ENCODE data around the gene TLL2.
A peak's percentile ranks its signal among the peaks of the same experiment; 100 is the strongest.

TLL2 gene

DNA sequence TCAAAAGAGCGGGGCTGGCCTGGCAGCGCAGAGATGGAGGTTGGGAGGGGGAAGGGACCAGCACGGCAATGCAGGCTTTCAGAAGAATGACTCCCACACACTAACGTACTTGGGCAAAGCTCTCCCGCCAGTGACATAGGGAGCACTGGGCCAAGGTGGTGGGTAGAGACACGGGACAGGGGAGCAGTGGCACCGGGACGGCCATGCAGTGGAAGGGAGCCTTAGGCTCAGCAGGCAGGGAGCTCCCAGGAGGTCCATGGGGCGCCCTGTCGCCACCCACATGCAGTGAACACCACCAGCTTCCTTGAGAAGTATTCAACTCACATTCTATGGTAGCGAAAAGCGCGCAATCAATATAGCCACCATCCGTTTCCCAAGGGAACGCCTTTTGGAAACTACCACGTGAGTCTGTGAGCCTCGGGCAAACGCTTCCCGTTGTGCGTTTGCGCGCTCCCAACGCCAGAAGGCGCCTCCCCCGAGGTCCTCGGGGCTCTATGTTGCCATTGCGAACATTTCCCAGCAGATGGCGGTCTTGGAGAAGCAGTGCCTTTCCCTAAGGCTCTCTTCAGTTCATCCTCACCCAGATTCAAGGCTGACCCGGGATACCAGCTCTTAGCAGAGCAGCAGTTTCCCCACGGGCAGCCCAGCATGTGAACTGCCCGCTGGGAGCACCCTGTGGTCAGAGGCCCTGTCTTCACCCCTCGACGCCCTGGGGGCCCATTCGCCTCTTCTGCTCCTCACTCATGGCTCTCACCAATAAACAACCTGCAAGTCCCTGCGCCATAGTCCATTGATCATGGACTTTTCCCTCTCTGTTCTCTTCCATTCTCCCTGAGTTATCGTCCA, 138.5 kb downstream of the TLL2 start:
- no peaks in the 10 kb centered on the region for H3K36me3 ChIP-seq (ENCODE audit: insufficient read depth, low read length)
- no peaks in the 10 kb centered on the region for H3K9me3 ChIP-seq (ENCODE audit: low read depth, low read length)

DNA sequence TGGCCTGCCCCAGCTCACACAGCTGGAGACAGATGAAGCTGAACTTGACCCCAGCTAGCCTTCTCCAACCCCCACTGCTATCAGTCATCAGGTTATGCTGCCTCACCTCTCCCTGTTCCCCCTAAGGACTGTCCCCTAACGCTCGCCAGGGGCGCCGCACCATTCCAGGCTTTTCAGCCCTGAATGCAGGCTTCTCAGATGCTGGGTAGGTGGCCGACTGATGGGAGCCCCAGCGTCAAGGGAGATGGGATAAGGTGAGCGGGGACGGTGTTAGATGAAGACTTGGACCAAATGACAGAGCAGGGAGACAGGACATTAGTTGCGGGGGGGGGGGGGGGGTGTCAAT, 139.1 kb downstream of the TLL2 start:
- no peak overlapping the region for H3K9ac ChIP-seq (ENCODE audit: insufficient read length)
- no peaks in the 10 kb centered on the region for H3K9me3 ChIP-seq (ENCODE audit: low read depth, low read length)
- H3K27ac ChIP-seq, result no peak overlapping the region
- TF ChIP-seq POLR2AphosphoS5 (IDR thresholded peaks at IDR 0.05; ENCODE audit: borderline replicate concordance, low read depth, low read length), result no peak
- no peak for TF ChIP-seq EZH2 (IDR thresholded peaks at IDR 0.05)
- TF ChIP-seq FOXP2 (optimal IDR thresholded peaks at IDR 0.05; ENCODE audit: control extremely low read depth, extremely low read length, insufficient read depth), result no peak
- H3K36me3 ChIP-seq (ENCODE audit: insufficient read depth, low read length), result no peaks in the 10 kb centered on the region
- DNase-seq (ENCODE audit: low read depth, low spot score), result no peak
- peak overlapping the region; percentile 72 for H3K4me3 ChIP-seq

More for the DNA sequence above, 138.5 kb downstream of the TLL2 start:
- H3K27ac ChIP-seq, result no peak overlapping the region
- DNase-seq (ENCODE audit: low read depth, low spot score), result peak; percentile 35
- TF ChIP-seq EZH2 (IDR thresholded peaks at IDR 0.05), result no peak
- no peak for TF ChIP-seq POLR2AphosphoS5 (IDR thresholded peaks at IDR 0.05; ENCODE audit: borderline replicate concordance, low read depth, low read length)
- TF ChIP-seq FOXP2 (optimal IDR thresholded peaks at IDR 0.05; ENCODE audit: control extremely low read depth, extremely low read length, insufficient read depth), result no peak
- peak overlapping the region; percentile 72 for H3K4me3 ChIP-seq
- H3K9ac ChIP-seq (ENCODE audit: insufficient read length), result peak overlapping the region; percentile 45

DNA sequence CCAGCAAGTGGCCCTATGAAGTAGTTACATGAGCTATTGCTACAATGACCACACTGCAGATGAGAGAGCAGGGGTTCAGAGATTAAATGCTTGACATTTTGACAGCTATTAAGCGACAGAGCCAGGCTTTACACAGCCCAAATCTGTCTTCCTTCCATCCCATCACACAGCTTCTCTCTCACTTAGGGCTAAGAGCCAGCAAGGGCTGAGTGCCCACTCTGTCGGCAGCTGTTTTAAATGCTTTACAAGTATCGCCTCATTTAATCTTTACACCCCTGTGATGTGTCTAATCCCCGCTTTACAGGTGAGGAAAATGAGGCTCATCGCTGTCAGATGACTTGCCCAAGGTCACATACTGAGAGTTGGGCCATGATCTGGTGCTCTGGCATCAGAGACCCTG, 139.7 kb downstream of the TLL2 start:
- Histone ChIP-seq H3K36me3 (ENCODE audit: insufficient read depth, low read length) (no peaks in the 10 kb centered on the region), H3K4me3 (no peak overlapping the region), H3K27ac (no peak overlapping the region), H3K9me3 (ENCODE audit: low read depth, low read length) (no peaks in the 10 kb centered on the region), H3K9ac (ENCODE audit: insufficient read length) (no peak overlapping the region)
- DNase-seq (ENCODE audit: low read depth, low spot score), result no peak
- TF ChIP-seq POLR2AphosphoS5 (IDR thresholded peaks at IDR 0.05; ENCODE audit: borderline replicate concordance, low read depth, low read length) (no peak), FOXP2 (optimal IDR thresholded peaks at IDR 0.05; ENCODE audit: control extremely low read depth, extremely low read length, insufficient read depth) (no peak), EZH2 (IDR thresholded peaks at IDR 0.05) (no peak)

DNA sequence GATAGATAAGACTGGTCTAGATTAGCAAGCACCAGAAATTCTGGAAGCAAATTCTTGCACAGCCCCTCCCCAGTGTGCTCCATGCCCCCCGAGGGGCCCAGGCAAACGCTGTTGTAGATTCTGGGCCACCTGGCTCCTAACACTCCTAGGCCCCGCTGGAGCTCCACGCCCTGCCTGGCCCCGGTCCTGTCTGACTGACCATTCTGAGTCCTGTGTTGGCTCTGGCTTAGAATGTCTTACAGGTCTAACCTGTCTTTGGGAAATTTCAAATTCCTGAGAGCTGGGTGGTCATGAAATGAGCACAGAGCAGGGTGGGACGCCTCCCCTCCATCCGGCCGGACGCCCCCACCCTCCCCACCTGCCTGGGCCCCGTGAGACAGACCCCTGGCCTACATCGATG, 142.4 kb downstream of the TLL2 start:
- DNase-seq (ENCODE audit: low read depth, low spot score), result no peak
- Histone ChIP-seq H3K36me3 (ENCODE audit: insufficient read depth, low read length) (no peaks in the 10 kb centered on the region), H3K9ac (ENCODE audit: insufficient read length) (no peak overlapping the region), H3K9me3 (ENCODE audit: low read depth, low read length) (no peaks in the 10 kb centered on the region), H3K27ac (no peak overlapping the region), H3K4me3 (no peak overlapping the region)
- TF ChIP-seq EZH2 (IDR thresholded peaks at IDR 0.05) (no peak), POLR2AphosphoS5 (IDR thresholded peaks at IDR 0.05; ENCODE audit: borderline replicate concordance, low read depth, low read length) (no peak), FOXP2 (optimal IDR thresholded peaks at IDR 0.05; ENCODE audit: control extremely low read depth, extremely low read length, insufficient read depth) (no peak)

DNA sequence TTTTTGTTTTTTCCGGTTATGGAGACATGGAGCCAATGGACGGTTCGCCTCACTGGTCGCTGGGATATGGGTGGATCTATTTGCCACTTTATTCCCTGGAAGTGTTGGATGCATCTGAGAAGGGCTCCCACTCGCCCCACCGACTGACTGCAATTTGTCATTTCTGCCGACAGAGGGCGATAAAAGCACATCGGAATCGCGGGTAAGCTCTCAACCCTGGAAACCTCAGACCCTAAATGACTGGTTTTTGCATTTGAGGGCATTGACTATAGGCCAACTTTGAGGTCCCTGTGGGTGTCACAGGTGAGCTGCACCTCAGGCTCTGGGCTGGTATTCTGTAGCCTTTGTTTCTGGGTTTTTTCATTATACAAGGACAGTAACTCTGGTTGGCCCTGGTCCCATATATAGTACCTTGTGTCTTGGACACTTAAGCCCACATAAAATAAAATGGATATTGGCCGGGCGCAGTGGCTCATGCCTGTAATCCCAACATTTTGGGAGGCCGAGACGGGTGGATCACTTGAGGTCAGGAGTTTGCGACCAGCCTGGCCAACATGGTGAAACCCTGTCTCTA, 143.1 kb downstream of the TLL2 start:
- Histone ChIP-seq H3K36me3 (ENCODE audit: insufficient read depth, low read length) (no peaks in the 10 kb centered on the region), H3K9me3 (ENCODE audit: low read depth, low read length) (no peaks in the 10 kb centered on the region), H3K27ac (no peak overlapping the region), H3K4me3 (no peak overlapping the region), H3K9ac (ENCODE audit: insufficient read length) (no peak overlapping the region)
- TF ChIP-seq EZH2 (IDR thresholded peaks at IDR 0.05) (no peak), FOXP2 (optimal IDR thresholded peaks at IDR 0.05; ENCODE audit: control extremely low read depth, extremely low read length, insufficient read depth) (no peak), POLR2AphosphoS5 (IDR thresholded peaks at IDR 0.05; ENCODE audit: borderline replicate concordance, low read depth, low read length) (no peak)
- DNase-seq (ENCODE audit: low read depth, low spot score), result no peak

DNA sequence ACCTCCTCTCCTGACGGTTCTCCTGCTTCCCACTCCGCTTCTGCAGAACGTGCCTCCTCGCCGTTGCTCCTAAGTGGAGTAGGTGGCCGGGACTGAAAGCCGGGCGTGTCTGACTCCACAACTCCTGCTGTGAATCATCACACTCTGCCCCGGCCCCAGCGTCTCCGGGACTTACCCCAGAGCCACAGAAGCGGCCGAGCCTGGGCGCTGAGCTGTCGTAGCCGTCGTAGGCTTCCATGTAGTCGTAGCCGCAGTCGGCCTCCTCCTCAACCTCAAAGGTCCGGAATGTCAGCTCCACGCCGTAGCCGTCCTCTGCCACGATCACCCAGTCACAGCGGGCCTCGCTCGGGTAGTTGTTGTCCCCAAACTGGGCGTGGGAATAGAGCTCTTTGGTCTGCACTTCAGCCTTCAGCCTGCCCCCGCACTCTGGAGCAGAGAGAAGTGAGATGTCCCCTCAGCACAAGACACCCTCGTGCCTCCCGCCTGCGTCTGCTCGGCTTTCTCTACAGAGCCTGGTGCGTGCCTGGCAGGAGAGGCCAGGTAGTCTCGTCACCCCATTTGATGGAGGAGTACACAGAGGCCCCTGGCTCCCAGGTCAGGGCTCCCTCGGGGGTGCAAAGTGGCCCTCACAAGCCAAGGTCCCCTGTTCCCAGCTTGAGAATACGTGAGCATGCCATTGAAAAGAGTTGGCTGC, 143.7 kb downstream of the TLL2 start:
- Histone ChIP-seq H3K9ac (ENCODE audit: insufficient read length) (no peak overlapping the region), H3K36me3 (ENCODE audit: insufficient read depth, low read length) (no peaks in the 10 kb centered on the region), H3K27ac (no peak overlapping the region), H3K9me3 (ENCODE audit: low read depth, low read length) (no peaks in the 10 kb centered on the region), H3K4me3 (no peak overlapping the region)
- no peak for TF ChIP-seq FOXP2 (optimal IDR thresholded peaks at IDR 0.05; ENCODE audit: control extremely low read depth, extremely low read length, insufficient read depth)
- TF ChIP-seq POLR2AphosphoS5 (IDR thresholded peaks at IDR 0.05; ENCODE audit: borderline replicate concordance, low read depth, low read length), result no peak
- no peak for DNase-seq (ENCODE audit: low read depth, low spot score)

DNA sequence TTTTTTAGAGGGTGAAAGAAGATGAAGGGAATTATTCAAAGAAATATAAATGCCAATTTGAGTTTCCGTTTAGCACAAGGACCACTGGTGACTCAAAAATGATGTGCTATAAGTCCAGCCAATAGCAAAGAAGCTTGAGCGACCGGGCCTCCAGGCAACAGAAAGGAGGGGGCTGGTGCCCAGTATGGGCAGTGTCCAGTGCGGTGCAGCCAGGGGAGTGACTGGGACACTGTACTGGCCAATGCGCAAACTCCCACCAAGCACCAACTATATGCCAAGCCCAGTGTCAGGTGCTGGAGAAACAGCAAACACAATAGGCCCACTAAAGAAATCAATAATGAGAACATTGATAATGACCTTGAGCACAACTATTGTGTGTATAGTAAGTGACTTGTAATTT, 144.8 kb downstream of the TLL2 start:
- DNase-seq (ENCODE audit: low read depth, low spot score), result no peak
- Histone ChIP-seq H3K4me3 (no peak overlapping the region), H3K9me3 (ENCODE audit: low read depth, low read length) (no peaks in the 10 kb centered on the region), H3K9ac (ENCODE audit: insufficient read length) (no peak overlapping the region), H3K36me3 (ENCODE audit: insufficient read depth, low read length) (no peaks in the 10 kb centered on the region), H3K27ac (no peak overlapping the region)
- TF ChIP-seq EZH2 (IDR thresholded peaks at IDR 0.05) (no peak), POLR2AphosphoS5 (IDR thresholded peaks at IDR 0.05; ENCODE audit: borderline replicate concordance, low read depth, low read length) (no peak), FOXP2 (optimal IDR thresholded peaks at IDR 0.05; ENCODE audit: control extremely low read depth, extremely low read length, insufficient read depth) (no peak)

DNA sequence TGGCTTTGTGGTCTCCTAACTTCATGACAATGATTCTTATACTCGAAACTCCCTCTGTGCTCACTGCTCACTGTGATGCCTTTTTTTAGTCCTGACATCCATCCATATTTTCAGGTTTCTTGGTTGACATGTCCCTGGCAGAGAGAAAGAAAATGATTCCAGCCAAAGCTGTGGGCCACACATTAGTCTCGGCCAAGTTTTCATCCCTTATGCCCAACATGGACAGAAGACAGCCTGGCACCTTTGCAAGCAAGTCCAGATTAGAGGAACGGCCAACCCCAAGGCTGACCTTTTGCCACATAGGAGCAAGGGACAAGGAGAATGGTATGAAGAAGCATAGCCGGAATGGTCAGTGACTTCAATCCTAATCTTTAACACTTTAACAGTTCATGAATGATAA, 146.3 kb downstream of the TLL2 start:
- Histone ChIP-seq H3K9ac (ENCODE audit: insufficient read length) (no peak overlapping the region), H3K4me3 (no peak overlapping the region), H3K9me3 (ENCODE audit: low read depth, low read length) (no peaks in the 10 kb centered on the region), H3K36me3 (ENCODE audit: insufficient read depth, low read length) (no peaks in the 10 kb centered on the region), H3K27ac (no peak overlapping the region)
- TF ChIP-seq POLR2AphosphoS5 (IDR thresholded peaks at IDR 0.05; ENCODE audit: borderline replicate concordance, low read depth, low read length) (no peak), EZH2 (IDR thresholded peaks at IDR 0.05) (no peak), FOXP2 (optimal IDR thresholded peaks at IDR 0.05; ENCODE audit: control extremely low read depth, extremely low read length, insufficient read depth) (no peak)
- no peak for DNase-seq (ENCODE audit: low read depth, low spot score)
